Measurements from ENCODE around the gene BAZ1B.
"Not testable (repeated sequence)": the region's sequence is repeated elsewhere in the genome, so short reads cannot be mapped to it uniquely, and the experiment has no call there.

- not testable (repeated sequence) for TF ChIP-seq CTCF, POLR2A (IDR thresholded peaks at IDR 0.05)
These were observed 40.6 kb downstream of the BAZ1B start for GRCh38 chr7:73481521-73481920.

All from adrenal gland (tissue), 5 donors.